Skeletal muscle cell (primary cell): ENCODE results near the gene EFNB3.

ENCODE experiments used
- DNase-seq: peaks from one replicate; pipeline ENCODE4 v3.0.0-alpha.2; 2010; ENCODE audit warnings: low read depth
- H3K4me3 ChIP-seq: 2 replicates; pipeline ENCODE4 v1.5.1; 2011; ENCODE audit warnings: low read depth, mild to moderate bottlenecking, control low read depth, low read length, moderate library complexity

EFNB3 gene

GRCh38 chr17:7715936-7716886 is 11.2 kb downstream of the EFNB3 start:
- DNase-seq: no peak
- peak overlapping the region; percentile 68 for H3K4me3 ChIP-seq

DNA sequence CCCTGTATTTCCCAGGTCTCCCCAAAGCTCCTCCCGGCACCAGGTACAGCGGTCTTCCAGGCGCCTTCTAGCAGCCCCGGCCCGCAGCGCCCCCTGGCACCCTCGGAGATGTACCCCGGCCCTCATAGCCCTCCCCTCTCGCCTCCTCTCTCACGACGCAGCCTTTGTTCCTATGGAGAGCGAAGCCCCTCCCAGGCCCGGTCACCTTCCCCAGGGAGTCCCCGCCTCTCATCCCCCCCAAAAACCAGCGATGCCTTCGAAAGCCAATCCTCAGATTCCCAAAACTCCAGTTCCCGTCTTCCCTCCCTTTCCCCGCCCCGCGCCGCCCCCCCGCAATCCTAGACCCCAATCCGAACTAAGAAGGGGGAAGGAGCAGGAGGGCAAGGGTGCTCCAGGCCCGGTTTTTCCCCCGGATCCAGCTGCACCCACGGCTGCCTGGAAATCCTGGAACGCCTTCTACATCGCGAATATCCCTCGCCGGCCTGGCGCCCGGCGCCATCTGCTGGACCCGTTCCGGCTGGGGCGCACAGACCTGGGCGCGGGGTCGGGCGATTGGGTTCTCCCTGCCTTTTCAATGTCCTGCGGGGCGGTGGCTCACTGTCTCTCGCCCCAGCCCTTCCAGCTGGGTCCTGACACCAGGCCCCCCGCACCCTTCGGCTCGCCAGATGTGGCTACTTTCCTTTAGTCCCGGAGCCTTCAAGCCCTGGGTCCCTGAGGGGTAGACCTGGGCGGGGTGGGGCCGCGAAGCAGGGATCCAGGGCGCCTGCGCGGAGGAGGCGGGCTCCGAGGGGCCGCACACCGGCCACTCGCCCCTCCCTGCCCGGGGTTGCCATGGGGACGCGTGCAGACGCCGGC is 12.1 kb downstream of the EFNB3 start, which contains the start of gene DNAH2:
TSS of gene DNAH2 (plus strand) at position 844 of the 855 bp plus-strand sequence. CDS start 1,991 bp downstream, outside the sequence.
- DNase-seq: peak; percentile 59
- peak within 1 kb of the TSS; percentile 68 for H3K4me3 ChIP-seq

- peak; percentile 5 for DNase-seq
- peak overlapping the region; percentile 68 for H3K4me3 ChIP-seq
Measured at GRCh38 chr17:7717756-7718350, 12.9 kb downstream of the EFNB3 start.

DNA sequence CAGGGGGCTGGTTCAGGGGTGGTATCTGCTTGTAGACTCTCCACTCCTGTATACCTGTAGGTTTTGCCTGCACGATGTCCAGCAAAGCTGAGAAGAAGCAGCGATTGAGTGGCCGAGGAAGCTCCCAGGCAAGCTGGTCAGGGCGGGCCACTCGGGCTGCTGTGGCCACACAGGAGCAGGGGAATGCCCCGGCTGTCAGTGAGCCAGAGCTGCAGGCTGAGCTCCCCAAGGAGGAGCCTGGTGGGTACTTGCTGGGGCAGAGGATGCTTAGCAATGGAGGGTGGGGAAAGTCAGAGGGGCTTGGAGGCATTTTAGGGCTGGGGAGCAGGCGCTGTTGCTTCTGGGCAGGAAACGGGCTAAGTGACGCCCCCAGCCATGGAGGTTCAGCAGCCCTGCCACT is 14.7 kb downstream of the EFNB3 start:
- H3K4me3 ChIP-seq: no peak overlapping the region
- no peak for DNase-seq

GRCh38 chr17:7720125-7720524 is 15.1 kb downstream of the EFNB3 start:
- H3K4me3 ChIP-seq: no peak overlapping the region
- DNase-seq: no peak

DNA sequence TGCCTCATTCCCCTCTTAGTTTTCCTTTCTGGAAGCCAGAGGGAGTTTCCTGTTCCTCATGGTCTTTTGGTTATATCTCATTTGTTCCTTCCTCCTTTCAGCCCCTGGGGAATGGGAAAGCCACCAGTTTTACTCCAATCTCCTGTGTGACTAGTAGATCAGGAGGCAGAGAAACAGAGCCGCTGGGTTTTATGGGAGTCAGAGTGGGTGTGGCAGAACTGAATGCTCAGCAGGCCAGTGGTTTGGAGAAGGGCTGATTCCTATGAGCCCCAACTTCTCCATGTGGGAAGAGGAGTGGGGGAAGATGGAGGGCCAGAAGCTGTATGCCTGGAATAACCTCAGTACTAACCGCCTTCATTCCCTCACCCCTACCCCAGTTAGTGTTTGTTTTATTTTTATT is 16.6 kb downstream of the EFNB3 start:
- H3K4me3 ChIP-seq: no peak overlapping the region
- no peak for DNase-seq

- DNase-seq: no peak
- H3K4me3 ChIP-seq: no peak overlapping the region
Measured at GRCh38 chr17:7727886-7728285, 22.9 kb downstream of the EFNB3 start.

GRCh38 chr17:7729816-7730215 is 24.8 kb downstream of the EFNB3 start:
- no peak overlapping the region for H3K4me3 ChIP-seq

DNA sequence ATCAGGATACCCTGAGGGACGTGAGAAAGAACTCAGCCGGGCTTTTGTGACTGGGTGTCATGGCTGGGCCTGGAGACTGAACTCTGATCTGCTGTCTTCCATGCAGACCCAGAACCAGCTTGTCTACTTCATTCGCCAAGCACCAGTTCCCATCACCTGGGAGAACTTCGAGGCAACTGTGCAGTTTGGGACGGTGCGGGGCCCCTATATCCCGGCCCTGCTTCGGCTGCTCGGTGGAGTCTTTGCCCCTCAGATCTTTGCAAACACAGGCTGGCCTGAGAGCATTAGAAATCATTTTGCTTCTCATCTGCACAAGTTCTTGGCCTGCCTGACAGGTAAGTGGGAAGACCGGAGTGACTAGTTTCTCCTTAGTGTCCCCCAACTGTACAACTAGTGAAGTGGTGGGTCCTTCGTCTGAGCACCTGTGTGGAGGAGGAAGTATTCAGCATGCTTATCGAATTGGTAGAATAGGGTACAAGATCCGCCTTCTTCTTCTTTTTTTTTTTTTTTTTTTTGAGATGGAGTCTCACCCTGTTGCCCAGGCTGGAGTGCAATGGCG is 28.1 kb downstream of the EFNB3 start:
- no peak overlapping the region for H3K4me3 ChIP-seq

More at GRCh38 chr17:7729816-7730215, 24.8 kb downstream of the EFNB3 start:
- DNase-seq: no peak

DNA sequence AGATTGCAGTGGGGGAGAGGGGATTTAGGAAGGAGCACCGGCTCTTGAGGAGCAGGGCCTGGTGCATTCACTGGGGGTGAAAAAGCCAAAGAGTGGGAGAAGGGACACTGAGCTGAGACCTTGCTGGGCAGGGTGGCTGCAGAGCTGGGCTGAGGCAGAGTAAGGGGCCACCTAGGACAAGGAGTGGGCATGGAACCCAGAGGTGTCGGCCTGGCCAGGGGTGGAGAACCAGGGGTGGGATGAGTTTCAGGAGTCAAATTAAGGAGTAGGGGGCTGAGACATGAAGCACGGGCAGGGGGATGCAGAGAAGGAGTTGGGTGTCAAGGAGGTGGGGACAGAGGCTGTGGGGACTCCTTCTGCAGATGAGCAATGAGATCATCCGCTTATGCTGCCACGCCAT is 32.6 kb downstream of the EFNB3 start:
- no peak overlapping the region for H3K4me3 ChIP-seq
- no peak for DNase-seq

More for the DNA sequence above, 28.1 kb downstream of the EFNB3 start:
- no peak for DNase-seq

DNA sequence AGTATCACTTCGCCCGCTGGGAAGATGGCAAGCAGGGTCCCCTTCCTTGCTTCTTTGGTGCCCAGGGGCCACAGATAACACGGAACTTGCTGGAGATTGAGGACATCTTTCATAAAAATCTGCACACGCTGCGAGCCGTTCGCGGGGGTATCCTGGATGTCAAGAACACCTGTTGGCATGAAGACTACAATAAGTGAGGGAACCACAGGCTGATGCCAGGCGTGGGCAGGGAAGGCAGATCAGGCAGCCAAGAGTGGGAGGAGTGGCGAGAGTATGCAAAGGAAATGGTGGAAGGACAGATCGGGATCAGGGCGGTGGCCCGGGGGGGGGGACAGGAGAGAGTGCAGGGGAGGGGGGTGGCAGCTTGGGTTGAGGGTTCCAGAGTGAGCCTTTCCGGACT is 34.7 kb downstream of the EFNB3 start:
- DNase-seq: no peak
- H3K4me3 ChIP-seq: no peak overlapping the region

DNA sequence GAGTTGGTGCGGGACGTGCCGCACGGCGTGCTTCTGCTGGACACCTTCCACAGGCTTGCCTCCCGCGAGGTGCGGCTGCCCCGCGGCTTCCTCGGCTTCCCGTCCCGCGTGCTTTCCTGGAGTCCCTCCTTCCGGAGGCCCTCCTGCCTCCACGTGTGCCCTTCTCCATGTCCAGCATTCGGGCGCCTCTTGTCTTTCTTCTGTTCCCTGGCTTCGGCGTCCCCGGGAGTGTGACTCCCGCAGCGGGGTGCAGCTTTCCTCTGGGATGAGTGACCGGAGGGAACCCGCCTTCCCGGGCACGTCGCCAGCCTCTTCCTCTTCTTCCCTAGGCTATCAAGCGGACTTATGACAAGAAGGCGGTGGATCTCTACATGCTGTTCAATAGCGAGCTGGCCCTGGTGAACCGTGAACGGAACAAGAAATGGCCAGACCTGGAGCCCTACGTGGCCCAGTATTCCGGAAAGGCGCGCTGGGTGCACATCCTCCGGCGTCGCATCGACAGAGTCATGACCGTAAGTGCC is 35.5 kb downstream of the EFNB3 start:
- no peak overlapping the region for H3K4me3 ChIP-seq
- DNase-seq: no peak

DNA sequence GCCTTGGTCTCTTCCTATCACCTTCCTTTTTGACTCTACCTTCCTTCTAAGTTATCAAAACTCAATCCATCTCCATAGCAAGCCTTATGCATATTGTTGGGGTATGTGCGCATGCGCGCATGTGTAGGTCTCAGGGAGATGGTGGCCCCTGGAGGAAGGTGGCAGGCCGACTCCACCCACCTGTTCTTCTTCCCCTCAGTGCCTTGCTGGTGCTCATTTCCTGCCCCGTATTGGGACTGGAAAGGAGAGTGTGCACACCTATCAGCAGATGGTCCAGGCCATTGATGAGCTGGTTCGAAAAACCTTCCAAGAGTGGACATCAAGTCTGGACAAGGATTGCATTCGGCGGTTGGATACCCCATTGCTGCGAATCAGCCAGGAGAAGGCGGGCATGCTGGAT is 37.7 kb downstream of the EFNB3 start:
- no peak overlapping the region for H3K4me3 ChIP-seq

GRCh38 chr17:7744416-7744815 is 39.4 kb downstream of the EFNB3 start:
- no peak overlapping the region for H3K4me3 ChIP-seq
- no peak for DNase-seq

More for the DNA sequence above, 37.7 kb downstream of the EFNB3 start:
- DNase-seq: no peak

DNA sequence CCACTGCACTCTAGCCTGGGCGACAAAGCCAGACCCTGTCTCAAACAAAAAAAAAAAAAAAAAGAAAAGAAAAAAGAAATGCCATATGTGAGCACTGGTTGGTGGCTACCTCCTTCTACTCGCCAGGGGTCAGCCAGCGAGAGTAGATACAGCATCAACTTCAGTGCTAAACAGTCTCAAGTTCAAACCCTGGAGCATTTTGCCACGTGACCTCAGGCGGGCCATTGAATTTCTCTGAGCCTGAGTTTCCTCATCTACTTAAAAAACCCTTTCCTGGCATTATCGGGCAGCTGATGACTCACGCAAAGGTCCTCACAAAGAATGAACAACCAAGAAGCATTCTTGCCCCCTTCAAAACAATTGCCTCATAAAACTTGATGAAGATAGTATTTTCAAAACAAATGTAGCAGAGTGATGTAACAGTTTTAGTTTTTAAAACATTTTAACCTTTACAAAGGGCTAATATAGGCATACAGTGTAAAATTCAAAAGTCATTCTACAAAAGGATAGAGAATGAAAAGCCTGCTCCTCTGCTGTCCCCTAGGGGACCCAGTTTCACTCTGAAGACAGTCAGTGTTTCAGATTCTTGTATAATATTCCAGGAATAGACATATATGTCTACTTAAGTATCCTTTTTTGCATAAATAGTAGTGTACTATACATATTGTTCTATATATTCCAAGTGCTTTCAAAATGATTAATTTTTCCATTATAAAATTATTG is 40.9 kb downstream of the EFNB3 start:
- peak; percentile 57 for DNase-seq
- H3K4me3 ChIP-seq: no peak overlapping the region

DNA sequence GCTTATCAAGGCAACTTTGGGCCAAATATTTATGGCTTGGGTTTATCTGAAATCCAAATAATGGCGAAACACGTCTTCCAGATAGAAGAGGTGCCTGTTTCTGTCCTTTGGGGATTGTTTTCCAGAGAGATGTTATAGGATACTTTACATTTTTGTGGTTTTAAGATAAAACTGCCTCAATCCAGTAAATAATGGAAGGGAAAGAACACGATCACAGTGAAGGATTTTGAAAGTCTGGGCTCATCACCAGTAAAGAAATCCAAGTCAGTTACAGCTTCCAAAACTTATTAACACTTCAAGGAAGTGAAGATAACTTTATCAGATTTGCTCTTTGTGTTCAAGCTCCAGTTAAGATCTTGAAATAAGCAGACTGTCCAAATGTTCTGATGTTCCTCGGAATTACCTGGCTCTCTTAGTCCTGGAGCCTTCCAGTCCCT is 42.7 kb downstream of the EFNB3 start:
- DNase-seq: peak; percentile 18
- no peak overlapping the region for H3K4me3 ChIP-seq

DNA sequence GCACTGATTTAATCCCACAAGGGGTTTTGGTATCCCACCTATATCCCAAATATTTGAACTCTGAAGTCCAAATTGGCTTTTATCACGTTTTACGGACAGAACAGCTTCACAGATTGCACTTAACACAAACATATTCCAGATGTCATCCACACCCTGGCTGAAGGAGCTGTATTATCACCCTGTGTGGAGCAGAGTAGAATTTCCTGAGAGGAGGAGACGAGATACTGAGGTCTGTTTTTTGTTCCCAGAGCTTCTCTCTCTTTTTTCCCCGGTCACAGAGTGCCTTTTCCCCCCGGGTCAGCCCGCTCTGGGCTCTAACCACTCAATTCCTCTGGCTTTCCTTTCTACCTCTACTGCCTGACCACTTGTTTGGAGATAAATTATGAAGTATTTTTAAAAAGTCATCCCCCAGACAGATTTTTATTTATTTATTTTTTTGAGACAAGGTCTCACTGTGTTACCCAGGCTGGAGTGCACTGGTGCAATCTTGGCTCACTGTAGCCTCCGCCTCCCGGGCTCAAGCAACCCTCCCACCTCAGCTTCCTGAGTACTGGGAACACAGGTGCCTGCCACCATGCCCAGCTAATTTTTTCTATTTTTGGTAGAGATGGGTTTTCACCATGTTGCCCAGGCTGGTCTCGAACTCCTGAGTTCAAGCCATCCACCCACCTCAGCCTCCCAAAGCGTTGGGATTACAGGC is 43.2 kb downstream of the EFNB3 start:
- DNase-seq: no peak
- no peak overlapping the region for H3K4me3 ChIP-seq

- peak; percentile 55 for DNase-seq
- no peak overlapping the region for H3K4me3 ChIP-seq
Measured at GRCh38 chr17:7750321-7750821, 45.4 kb downstream of the EFNB3 start.
